K562 treated with DMSO at 1 percent for 12 hours (cell line): ENCODE measurements around the gene GAGE10. TPM values are rescaled to one million over a fixed set of nuclear protein-coding genes. Genes with fewer than 3 reads are reported as not detected.

Experiments used
- total RNA-seq: library from RNA; unstranded; fragments of 300-600 nt; gene quantifications from 2 replicates; pipeline ENCODE4 v1.2.3, GENCODE V29; 2022; ENCODE audit not compliant: insufficient read depth

The GAGE10 gene
- total RNA-seq: not detected in 2 replicates

GRCh38 chrX:49303346-49303745, at the start of gene GAGE10:
GAGE10 (plus strand) TSS chrX:49303646; CDS start chrX:49304860, 1,214 bp downstream.

GRCh38 chrX:49264460-49264859, 39.0 kb upstream of the GAGE10 start, which contains the start of gene FOXP3:
FOXP3 (minus strand) TSS chrX:49264710; CDS start chrX:49258505, 6,205 bp downstream.

GRCh38 chrX:49269767-49270248, 33.6 kb upstream of the GAGE10 start, which contains the start of gene PPP1R3F:
PPP1R3F (plus strand) TSS chrX:49269793; CDS start chrX:49269870, 77 bp downstream.

GRCh38 chrX:49321737-49322136, 18.3 kb downstream of the GAGE10 start, which contains the start of gene GAGE12J:
GAGE12J (plus strand) TSS chrX:49322037; CDS start chrX:49323194, 1,157 bp downstream.

GRCh38 chrX:49331282-49331681, 27.8 kb downstream of the GAGE10 start, which contains the start of gene GAGE13:
GAGE13 (plus strand) TSS chrX:49331582; CDS start chrX:49332738, 1,156 bp downstream.

Other genes with a start within 250 kb of the GAGE10 start
- 2.7 and 7.2 TPM in 2 replicates for gene CCDC120, start 244.6 kb upstream of the GAGE10 start, total RNA-seq
- gene PRAF2, start 229.6 kb upstream of the GAGE10 start, total RNA-seq: 4.3 and 5.9 TPM in 2 replicates
- gene WDR45, start 223.8 kb upstream of the GAGE10 start, total RNA-seq: 105 and 118 TPM in 2 replicates
- gene GPKOW, start 179.9 kb upstream of the GAGE10 start, total RNA-seq: 42.1 and 46.3 TPM in 2 replicates
- 3.8 and 7.6 TPM in 2 replicates for gene MAGIX, start 140.9 kb upstream of the GAGE10 start, total RNA-seq
- gene PLP2, start 131.7 kb upstream of the GAGE10 start, total RNA-seq: 196 and 259 TPM in 2 replicates
- 20.3 and 35.1 TPM in 2 replicates for gene PRICKLE3, start 117.3 kb upstream of the GAGE10 start, total RNA-seq
- gene SYP, start 103.5 kb upstream of the GAGE10 start, total RNA-seq: 1.0 TPM in 1 of 2 replicates, not detected in the other
- gene CACNA1F, start 70.3 kb upstream of the GAGE10 start, total RNA-seq: 0.38 TPM in 1 of 2 replicates, not detected in the other
- gene CCDC22, start 68.2 kb upstream of the GAGE10 start, total RNA-seq: 29.7 and 31.5 TPM in 2 replicates
- gene FOXP3, start 38.9 kb upstream of the GAGE10 start, total RNA-seq: 0.27 TPM in 1 of 2 replicates, not detected in the other
- 2.6 and 2.7 TPM in 2 replicates for gene PPP1R3F, start 33.9 kb upstream of the GAGE10 start, total RNA-seq
- gene GAGE12J, start 18.4 kb downstream of the GAGE10 start, total RNA-seq: not detected in 2 replicates
- 5.3 TPM in 1 of 2 replicates, not detected in the other for gene GAGE13, start 27.9 kb downstream of the GAGE10 start, total RNA-seq
- not detected in 2 replicates for gene GAGE12C, start 228.5 kb downstream of the GAGE10 start, total RNA-seq
- not detected in 2 replicates for gene GAGE12D, start 238.1 kb downstream of the GAGE10 start, total RNA-seq
- gene GAGE12E, start 247.6 kb downstream of the GAGE10 start, total RNA-seq: not detected in 2 replicates